Measurements from ENCODE around the gene GALM. TPM values are rescaled to one million over a fixed set of nuclear protein-coding genes. Genes with fewer than 3 reads are reported as not detected.

The GALM gene
- polyA plus RNA-seq, 2 of the 4 experiments (the other 2 are of a cell fraction) = 33.4 to 34.2 TPM

- H3K4me1 ChIP-seq = peaks cover 40% of the 10 kb centered on the region
- ATAC-seq (peak; percentile 87 to 90), FAIRE-seq (peak; percentile 78), DNase-seq (ENCODE audit: low read depth in 1 of 2, low spot score in 1 of 2) (peak; percentile 99 to 100)
- ChIA-PET POLR2A (interaction anchor here (0.5 to 2.8 kb wide), 108 partner anchors 11 to 1443 kb away, joined by 3 to 90 read pairs (median 5); partner anchors contain the start of genes ATL2, DHX57, GALM and GEMIN6), CTCF (interaction anchor here (0.6 to 3.8 kb wide), 12 partner anchors 10 to 434 kb away, joined by 3 to 23 read pairs (median 3); no protein-coding TSS in a partner anchor)
- no peaks in the 10 kb centered on the region for H3K9me3 ChIP-seq
- whole genome bisulfite sequencing (ENCODE audit: missing lambda C conversion rate) = under 1% methylated on average over 55 of the region's 68 CpGs
- peak within 1 kb of the TSS; percentile 96 to 98 for H3K27ac ChIP-seq
- H3K4me2 ChIP-seq = peak within 1 kb of the TSS; percentile 87
- H3K4me3 ChIP-seq = peak within 1 kb of the TSS; percentile 84
- TF ChIP-seq ZSCAN20 (CRISPR knock-in tag; IDR thresholded peaks at IDR 0.05) (no peak), FOSL2 (IDR thresholded peaks at IDR 0.05) (no peak), FOSL2 (CRISPR knock-in tag; IDR thresholded peaks at IDR 0.05) (peak; percentile 66), BCL3 (IDR thresholded peaks at IDR 0.05) (peak; percentile 100), CEBPB (IDR thresholded peaks at IDR 0.05) (peak in 1 of 2 experiments; percentile 44; a peak in 1 of 4 replicates), HOXA7 (CRISPR knock-in tag; IDR thresholded peaks at IDR 0.05) (peak; percentile 81; the same call in 1 of the 2 replicates), FOSB (CRISPR knock-in tag; IDR thresholded peaks at IDR 0.05) (peak; percentile 76; the same call in 1 of the 2 replicates), RAD21 (conservative IDR thresholded peaks at IDR 0.05 in 1 of 2, IDR thresholded peaks at IDR 0.05 in 1 of 2) (0 out of 5 replicates have a peak, but pooled peaks of 1 of the 2 experiments have one; percentile 17), RFX5 (IDR thresholded peaks at IDR 0.05) (peak; percentile 56), TFCP2L1 (CRISPR knock-in tag; IDR thresholded peaks at IDR 0.05) (peak; percentile 96), RARB (CRISPR knock-in tag; IDR thresholded peaks at IDR 0.05) (peak; percentile 96), EHF (CRISPR knock-in tag; IDR thresholded peaks at IDR 0.05) (no peak), REST (IDR thresholded peaks at IDR 0.05) (peak; percentile 70; the same call in 1 of the 2 replicates), CHD2 (IDR thresholded peaks at IDR 0.05; ENCODE audit: low read length, partially characterized antibody) (peak; percentile 80), MYC (IDR thresholded peaks at IDR 0.05; ENCODE audit: borderline replicate concordance, low read length) (peak; percentile 96), RCOR1 (IDR thresholded peaks at IDR 0.05; ENCODE audit: low read depth, low read length) (no peak), HMGXB4 (CRISPR knock-in tag; IDR thresholded peaks at IDR 0.05; ENCODE audit: borderline replicate concordance) (peak; percentile 64; the same call in 1 of the 2 replicates), E2F6 (IDR thresholded peaks at IDR 0.05; ENCODE audit: borderline replicate concordance, low read depth) (peak; percentile 93), MAX (IDR thresholded peaks at IDR 0.05) (peak; percentile 99), POLR2AphosphoS2 (conservative IDR thresholded peaks at IDR 0.05; ENCODE audit: low read length) (0 out of 2 replicates have a peak, but pooled peaks have one; percentile 84), CBX8 (IDR thresholded peaks at IDR 0.05) (no peak), CBX2 (IDR thresholded peaks at IDR 0.05; ENCODE audit: borderline replicate concordance, low read depth) (peak; percentile 87; the same call in 1 of the 2 replicates), JUN (IDR thresholded peaks at IDR 0.05) (peak; percentile 98 to 100), ZNF302 (CRISPR knock-in tag; IDR thresholded peaks at IDR 0.05) (no peak), RNF2 (IDR thresholded peaks at IDR 0.05; ENCODE audit: borderline replicate concordance, low read depth) (no peak), TP53 (CRISPR knock-in tag; IDR thresholded peaks at IDR 0.05) (peak; percentile 97), PHF8 (IDR thresholded peaks at IDR 0.05; ENCODE audit: borderline replicate concordance, low read depth) (peak; percentile 100), GATA3 (IDR thresholded peaks at IDR 0.05; ENCODE audit: borderline replicate concordance) (peak; percentile 77), HOXB5 (CRISPR knock-in tag; IDR thresholded peaks at IDR 0.05) (0 out of 2 replicates have a peak, but pooled peaks have one; percentile 20), POLR2A (IDR thresholded peaks at IDR 0.05; ENCODE audit: low read length) (peak; percentile 100)
- TF ChIP-seq, protein P1, sequence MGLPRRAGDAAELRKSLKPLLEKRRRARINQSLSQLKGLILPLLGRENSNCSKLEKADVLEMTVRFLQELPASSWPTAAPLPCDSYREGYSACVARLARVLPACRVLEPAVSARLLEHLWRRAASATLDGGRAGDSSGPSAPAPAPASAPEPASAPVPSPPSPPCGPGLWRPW (IDR thresholded peaks at IDR 0.05) = no peak
Measured at GRCh38 chr2:38750891-38751595, 85.1 kb downstream of the GALM start, which contains the start of gene SRSF7. Gene SRSF7, minus strand, starts transcription at chr2:38751361. Its CDS starts 105 bp downstream, at chr2:38751256.
